Measurements from ENCODE around the gene UBALD1.

- TF ChIP-seq CTCF (IDR thresholded peaks at IDR 0.05) (no peak), POLR2A (IDR thresholded peaks at IDR 0.05) (no peak)
These were observed 40.4 kb upstream of the UBALD1 start for GRCh38 chr16:4654964-4655590.
